ENCODE results near the gene LDLRAP1.
"Not testable (repeated sequence)": the region's sequence is repeated elsewhere in the genome, so short reads cannot be mapped to it uniquely, and the experiment has no call there.

Gene LDLRAP1

DNA sequence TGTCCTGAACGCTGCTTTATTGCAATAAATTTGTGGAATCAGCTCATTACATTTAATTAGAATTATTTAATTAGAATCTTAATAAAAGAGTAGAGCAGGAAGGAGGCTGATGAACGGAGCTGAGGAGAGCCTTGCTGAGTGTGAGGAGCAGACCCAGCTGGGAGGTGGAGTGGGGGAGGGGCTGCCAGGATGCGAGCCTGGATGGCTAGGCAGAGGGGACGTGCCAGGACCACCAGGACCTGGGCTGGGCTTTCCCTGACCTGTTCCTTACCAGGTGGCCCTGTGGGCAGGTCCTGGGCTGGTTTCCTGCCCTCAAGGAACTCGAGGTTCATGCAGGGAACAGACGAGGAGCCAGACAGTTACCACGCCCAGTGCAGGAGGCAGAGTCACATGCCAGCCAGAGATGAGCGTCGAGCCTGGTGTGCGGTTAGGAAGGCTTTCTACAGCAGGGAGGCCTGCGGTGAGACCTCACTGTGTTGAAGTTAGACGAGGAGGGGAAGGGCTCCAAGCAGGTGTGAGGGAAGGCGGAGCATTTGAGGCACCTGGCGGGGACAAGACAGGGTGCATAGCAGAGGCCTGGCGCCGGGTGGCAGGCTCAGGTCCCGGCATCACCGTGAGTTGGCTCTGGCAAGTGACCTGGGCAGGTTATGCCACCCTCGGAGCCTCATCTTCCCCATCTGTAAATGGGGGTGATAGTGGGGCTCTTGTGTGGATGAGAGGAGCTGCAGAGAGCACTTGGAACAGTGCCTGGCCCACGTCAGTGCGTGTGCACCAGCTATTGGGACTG is 33.9 kb downstream of the LDLRAP1 start:
- no peak for DNase-seq (ENCODE audit: low spot score)

DNA sequence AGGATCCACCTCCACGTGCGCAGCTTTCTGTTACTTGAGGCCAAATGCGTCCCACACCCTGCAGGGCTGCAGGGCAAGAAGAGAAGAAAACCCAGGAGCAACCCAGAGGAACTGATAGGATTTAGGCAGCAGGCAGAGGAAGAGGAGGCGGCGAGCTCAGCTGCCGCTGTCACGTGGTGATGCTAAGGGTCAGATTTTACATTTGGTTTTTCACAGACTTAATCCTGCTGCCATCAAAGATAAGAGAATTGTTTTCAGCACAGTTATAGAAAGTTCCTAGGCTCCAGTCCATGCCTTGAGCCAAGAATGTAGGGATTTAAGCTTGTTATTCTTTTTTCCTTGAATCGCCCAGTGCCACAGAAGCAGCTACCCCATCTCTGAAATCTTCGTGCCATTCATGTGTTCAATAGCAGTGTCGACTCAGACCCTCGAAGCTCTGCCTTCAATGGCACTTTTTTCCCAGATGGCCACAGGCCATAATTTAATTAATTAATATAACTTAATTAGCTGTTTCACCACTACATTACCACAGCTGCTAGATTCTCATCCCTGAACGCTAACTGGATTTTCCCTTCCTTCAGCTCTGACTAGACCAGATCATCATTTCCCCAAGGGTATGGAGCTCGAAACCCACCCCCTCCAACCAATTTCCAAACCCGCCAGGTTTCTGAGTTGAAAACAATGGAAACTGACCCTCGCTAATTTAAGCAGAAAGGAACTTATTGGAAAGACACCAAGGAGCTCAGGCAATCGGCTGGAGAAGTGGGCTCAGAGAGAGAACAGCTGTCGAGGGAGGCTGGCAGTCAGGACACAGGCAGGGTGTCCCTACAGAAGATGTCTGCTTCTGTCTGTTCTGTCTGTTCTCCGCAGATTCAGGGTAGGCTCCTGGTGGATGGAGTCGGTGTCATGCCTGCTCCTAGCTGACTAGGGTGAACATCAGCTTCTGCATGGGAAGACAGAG is 36.2 kb downstream of the LDLRAP1 start:
- DNase-seq (ENCODE audit: low spot score), result no peak

DNA sequence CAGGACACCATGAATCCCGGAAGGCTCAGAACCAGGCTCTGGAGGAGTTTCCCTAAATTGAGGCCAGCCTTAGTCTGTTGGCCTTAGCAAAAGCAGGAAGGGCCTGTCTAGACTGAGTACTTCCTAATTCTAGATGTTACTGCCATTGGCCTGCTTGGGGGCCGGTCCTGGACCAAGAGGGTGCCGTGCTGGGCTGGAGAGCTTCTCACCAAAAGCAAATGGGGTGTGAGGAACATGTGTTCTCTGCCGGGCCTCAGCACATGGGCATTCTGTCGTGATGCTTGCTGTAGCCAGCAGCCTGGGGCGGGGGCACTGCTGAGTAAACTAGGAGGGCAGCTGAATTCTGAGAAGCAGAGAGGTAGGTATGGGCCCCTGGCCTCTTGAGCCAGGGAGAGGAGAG is 37.5 kb downstream of the LDLRAP1 start:
- no peak for DNase-seq (ENCODE audit: low spot score)

DNA sequence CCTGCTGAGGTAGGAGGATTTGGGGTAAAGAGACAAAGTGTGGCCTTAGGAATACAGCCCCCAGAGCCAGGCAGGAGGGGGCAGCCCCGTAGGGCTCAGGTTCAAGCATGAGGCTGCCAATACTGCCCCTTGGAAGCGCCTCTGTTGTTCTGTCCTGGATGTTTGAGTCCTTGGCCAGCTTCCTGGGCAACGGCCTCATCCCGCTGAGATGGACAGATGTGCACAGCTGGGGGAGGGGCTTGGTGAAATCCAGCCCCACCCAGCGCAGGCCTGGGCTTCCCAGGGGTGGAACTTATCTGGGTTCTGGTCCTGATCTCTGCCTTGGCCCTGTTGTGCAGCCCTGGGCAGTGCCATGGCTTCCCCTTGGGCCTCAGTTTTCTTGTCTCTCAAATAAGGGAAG is 38.4 kb downstream of the LDLRAP1 start:
- DNase-seq (ENCODE audit: low spot score), result no peak

DNA sequence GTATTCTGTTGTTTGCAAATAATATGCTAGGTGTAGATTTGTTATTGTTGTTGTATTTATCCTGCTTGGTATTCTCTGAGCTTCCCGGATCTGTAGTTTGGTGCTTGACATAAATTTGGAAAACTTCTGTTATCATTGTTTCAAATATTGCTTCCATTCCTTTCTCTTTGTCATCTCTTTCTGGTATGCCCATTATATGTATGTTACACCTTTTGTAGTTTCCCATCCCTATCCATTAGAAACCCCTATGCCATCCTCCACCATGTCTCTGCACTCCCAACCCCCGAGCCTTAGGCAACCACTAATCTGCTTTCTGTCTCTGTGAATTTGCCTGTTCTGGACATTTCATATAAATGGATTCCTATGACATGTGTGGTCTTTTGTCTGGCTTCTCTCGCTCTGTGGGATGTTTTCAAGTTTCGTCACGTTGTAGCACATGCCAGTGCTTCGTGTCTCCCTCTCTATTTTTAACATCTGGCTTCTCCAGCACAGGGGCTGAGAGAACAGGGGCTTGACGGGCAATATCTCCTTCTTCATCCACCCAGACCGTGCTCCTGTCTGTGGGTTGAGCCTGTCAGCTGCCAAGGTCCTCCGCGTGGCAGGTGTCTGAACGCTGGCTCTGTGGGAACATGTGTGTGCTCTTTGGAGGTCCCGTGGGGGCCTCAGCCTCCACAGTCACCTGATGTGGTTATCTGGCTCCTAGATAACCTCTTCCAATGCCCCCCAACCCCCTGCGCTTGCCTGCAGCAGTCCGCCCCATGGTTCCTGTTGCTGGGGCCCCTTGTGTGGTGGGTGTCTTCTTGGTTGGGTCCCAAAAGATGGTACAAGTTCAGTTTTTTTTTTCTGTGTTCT is 40.3 kb downstream of the LDLRAP1 start:
- DNase-seq (ENCODE audit: low spot score), result no peak

DNA sequence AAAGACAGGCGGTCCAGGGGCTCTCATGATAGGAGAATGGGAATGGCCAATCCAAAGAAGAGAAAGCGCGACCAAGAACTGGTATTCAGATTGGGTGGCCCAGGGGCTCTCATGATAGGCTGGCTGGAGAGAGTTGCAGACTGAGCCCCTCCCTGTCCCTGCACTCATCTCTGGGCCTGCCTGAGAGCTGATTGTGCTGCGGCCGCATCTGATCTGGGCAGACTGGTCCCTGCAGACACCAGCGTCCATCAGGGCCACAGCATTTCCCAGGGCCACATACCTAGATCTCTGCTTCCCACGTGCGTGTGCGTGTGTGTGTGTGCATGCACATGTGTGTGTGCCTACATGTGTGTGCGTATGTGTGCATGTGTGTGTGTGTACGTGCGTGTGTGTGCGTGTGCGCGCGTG is 42.8 kb downstream of the LDLRAP1 start:
- no peak for DNase-seq (ENCODE audit: low spot score)

DNA sequence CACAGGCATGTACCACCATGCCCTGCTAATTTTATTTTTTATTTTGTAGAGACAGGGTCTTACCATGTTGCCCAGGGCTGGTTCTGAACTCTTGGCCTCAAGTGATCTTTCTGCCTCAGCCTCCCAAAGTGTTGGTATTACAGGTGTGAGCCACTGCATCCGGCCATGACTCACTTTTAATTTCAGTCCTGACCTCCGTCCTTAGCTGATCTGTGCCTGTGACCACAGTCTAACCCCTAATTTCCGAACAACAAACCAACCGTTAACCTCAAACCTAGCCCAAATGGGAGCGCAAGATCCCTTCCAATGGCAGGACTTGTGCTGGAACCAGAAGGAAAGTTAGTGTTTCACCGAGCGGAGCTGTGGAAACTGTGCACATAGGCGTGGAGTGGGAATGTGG is 43.9 kb downstream of the LDLRAP1 start:
- DNase-seq (ENCODE audit: low spot score), result no peak

GRCh38 chr1:25588224-25588623 is 44.8 kb downstream of the LDLRAP1 start:
- not testable (repeated sequence) for DNase-seq (ENCODE audit: low spot score)

GRCh38 chr1:25588786-25589185 is 45.4 kb downstream of the LDLRAP1 start:
- not testable (repeated sequence) for DNase-seq (ENCODE audit: low spot score)

- DNase-seq (ENCODE audit: low spot score), result no peak
Observed at GRCh38 chr1:25590096-25590824, 46.9 kb downstream of the LDLRAP1 start.

DNA sequence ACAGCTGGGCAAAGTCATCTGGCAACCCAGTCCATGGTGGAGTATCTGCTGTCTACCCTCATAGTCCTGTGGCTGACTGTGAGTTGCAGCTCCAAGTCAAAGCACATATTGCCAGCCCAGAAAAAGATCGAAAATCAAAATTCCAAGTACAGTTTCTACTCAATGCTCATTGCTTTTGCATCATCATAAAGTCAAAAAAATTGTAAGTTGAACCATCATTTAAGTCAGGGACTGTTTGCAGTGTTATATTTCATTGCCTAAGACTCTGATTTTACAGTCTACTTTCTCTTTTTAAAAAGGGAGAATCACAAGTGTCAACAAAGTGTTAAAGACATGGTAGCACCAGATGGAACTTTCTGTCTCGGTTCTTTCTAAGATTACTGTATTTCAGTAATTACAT is 50.5 kb downstream of the LDLRAP1 start:
- no peak for DNase-seq (ENCODE audit: low spot score)

DNA sequence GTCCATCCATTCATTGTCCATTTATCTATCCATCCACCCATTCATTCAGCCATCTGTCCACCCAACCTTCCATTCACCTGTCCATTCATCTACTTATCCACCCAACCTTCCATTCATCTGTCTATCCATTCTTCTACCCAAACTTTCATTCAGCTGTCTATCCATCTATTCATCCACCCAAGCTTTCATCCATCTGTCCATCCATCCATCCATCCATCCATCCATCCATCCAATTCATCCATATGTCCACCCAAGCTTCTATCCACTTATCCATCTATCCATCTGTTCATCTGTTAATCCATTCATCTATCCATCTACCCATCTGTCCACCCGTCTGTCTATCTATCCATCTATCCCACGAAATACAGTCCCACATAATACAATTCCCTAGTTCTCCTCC is 51.6 kb downstream of the LDLRAP1 start:
- DNase-seq (ENCODE audit: low spot score), result no peak

GRCh38 chr1:25596641-25597040 is 53.2 kb downstream of the LDLRAP1 start:
- DNase-seq (ENCODE audit: low spot score), result not testable (repeated sequence)

GRCh38 chr1:25598879-25599278 is 55.5 kb downstream of the LDLRAP1 start:
- no peak for DNase-seq (ENCODE audit: low spot score)

GRCh38 chr1:25599969-25600610 is 56.7 kb downstream of the LDLRAP1 start:
- no peak for DNase-seq (ENCODE audit: low spot score)

DNA sequence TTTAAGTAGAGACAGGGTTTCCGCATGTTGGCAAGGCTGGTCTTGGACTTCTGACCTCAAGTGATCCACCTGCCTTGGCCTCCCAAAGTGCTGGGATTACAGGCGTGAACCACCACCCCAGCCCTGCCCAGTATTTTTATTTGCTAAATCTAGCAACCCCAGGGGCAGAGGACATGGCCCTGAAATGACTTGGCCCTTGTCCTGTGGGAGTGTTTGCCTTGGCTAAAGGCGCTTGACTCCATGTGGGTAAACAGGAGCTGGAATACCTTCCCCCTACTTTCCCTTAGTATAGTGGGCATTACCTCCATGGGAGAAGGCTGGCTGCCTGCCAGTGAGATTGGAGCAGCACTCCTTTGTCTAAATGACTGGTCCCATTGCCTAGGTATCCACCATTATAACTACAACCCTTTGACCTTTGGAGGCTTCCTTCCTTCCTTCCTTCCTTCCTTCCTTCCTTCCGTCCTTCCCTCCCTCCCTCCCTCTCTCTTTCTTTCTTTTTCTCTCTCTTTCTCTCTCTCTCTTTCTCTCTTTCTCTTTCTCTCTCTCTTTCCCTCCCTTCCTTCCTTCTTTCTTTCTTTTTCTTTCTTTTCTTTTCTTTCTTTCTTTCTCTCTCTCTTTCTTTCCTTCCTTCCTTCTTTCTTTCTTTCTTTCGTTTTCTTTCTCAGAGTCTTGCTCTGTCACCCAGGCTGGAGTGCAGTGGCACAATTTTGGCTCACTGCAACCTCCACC is 57.7 kb downstream of the LDLRAP1 start:
- not testable (repeated sequence) for DNase-seq (ENCODE audit: low spot score)

DNA sequence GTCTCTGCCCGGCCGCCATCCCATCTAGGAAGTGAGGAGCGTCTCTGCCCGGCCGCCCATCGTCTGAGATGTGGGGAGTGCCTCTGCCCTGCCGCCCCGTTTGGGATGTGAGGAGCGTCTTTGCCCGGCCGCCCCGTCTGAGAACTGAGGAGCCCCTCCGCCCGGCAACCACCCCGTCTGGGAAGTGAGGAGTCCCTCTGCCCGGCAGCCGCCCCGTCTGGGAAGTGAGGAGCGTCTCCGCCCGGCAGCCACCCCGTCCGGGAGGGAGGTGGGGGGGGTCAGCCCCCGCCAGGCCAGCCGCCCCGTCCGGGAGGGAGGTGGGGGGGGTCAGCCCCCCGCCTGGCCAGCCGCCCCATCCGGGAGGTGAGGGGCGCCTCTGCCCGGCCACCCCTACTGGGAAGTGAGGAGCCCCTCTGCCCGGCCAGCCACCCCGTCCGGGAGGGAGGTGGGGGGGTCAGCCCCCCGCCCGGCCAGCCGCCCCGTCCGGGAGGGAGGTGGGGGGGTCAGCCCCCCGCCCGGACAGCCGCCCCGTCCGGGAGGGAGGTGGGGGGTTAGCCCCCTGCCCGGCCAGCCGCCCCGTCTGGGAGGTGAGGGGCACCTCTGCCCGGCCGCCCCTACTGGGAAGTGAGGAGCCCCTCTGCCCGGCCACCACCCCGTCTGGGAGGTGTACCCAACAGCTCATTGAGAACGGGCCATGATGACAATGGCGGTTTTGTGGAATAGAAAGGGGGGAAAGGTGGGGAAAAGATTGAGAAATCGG is 60.6 kb downstream of the LDLRAP1 start:
- DNase-seq (ENCODE audit: low spot score), result not testable (repeated sequence)

- DNase-seq (ENCODE audit: low spot score), result no peak
Observed at GRCh38 chr1:25607123-25607522, 63.7 kb downstream of the LDLRAP1 start.

DNA sequence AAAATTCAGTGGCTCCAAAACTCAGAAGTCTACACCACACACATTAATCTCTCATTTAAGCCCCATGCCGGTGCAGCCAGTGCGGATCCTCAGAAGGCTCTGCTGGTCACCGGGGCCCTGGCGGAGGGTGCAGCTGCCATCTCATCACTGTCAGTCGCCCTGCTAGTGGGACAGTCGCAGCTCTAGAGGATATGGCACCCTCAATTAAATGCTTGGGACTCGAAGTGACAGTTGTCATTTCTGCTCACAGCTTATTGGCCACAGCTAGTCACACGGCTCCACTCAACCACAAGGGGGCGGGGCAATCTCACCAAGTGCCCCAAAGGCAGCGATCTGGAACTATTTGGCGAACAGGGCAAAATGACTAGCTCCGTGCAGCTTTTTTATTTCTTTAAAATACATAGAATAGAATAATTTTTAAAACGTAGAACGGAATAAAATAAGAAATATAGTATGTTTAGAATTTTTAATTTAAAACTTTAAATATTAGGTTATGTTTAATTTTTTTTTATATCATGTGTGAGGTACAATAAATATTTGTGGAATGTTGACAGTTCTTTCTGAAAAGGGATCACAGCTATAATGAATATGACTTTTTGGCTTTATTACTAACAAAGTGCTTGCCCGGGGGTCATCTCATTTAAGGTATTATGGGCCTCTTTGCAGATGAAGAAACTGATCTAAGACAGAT is 65.2 kb downstream of the LDLRAP1 start:
- DNase-seq (ENCODE audit: low spot score), result peak; percentile 93
